Liver (tissue), 9 donors: ENCODE measurements around the gene ENTPD8. TPM values are rescaled to one million over a fixed set of nuclear protein-coding genes. Genes with fewer than 3 reads are reported as not detected.

ENCODE experiments used
- DNase-seq: peaks from one replicate; pipeline ENCODE4 v3.0.0-alpha.2; 2017; ENCODE audit warnings: low spot score
- H3K27ac ChIP-seq, 2 donors: one replicate each; pipeline ENCODE4 v1.7.0; 2013; ENCODE audit warnings: inconsistent platforms in 2 of 2, low read length in 2 of 2, control low read depth in 1 of 2, low read depth in 1 of 2, mild to moderate bottlenecking in 1 of 2
- H3K27me3 ChIP-seq, 4 donors: one replicate each; pipeline versions ENCODE4 v1.6.1 to v1.7.0; 2013; ENCODE audit warnings: low read length in 3 of 4, inconsistent platforms in 1 of 4, mild to moderate bottlenecking in 1 of 4, moderate library complexity in 1 of 4; ENCODE audit not compliant: control insufficient read depth in 4 of 4, insufficient read depth in 4 of 4
- H3K36me3 ChIP-seq, 4 donors: one replicate each; pipeline versions ENCODE4 v1.6.1 to v1.7.0; 2013; ENCODE audit warnings: low read length in 3 of 4, mild to moderate bottlenecking in 3 of 4, low read depth in 1 of 4, moderate library complexity in 1 of 4; ENCODE audit not compliant: control insufficient read depth in 4 of 4, insufficient read depth in 3 of 4
- H3K4me1 ChIP-seq, 4 donors: one replicate each; pipeline versions ENCODE4 v1.6.1 to v1.7.0; 2013; ENCODE audit warnings: low read length in 3 of 4, mild to moderate bottlenecking in 3 of 4, moderate library complexity in 1 of 4; ENCODE audit not compliant: control insufficient read depth in 4 of 4, insufficient read depth in 4 of 4
- H3K4me3 ChIP-seq, 3 donors: one replicate each; pipeline versions ENCODE4 v1.6.1 to v1.7.0; 2013; ENCODE audit warnings: low read length in 3 of 3, control low read depth in 1 of 3, low read depth in 1 of 3, mild to moderate bottlenecking in 1 of 3
- H3K9ac ChIP-seq, 2 donors: one replicate each; pipeline ENCODE4 v1.7.0; 2013; ENCODE audit warnings: low read length in 2 of 2, mild to moderate bottlenecking in 2 of 2, moderate library complexity in 2 of 2, control low read depth in 1 of 2, low read depth in 1 of 2
- H3K9me3 ChIP-seq, 4 donors: one replicate each; pipeline versions ENCODE4 v1.6.1 to v1.7.0; 2013; ENCODE audit warnings: low read length in 3 of 4; ENCODE audit not compliant: control insufficient read depth in 4 of 4
- FOXA1 ChIP-seq: IDR thresholded peaks from 2 replicates; pipeline ENCODE4 v1.6.1; 2016; ENCODE audit warnings: antibody characterized with exemption
- FOXA2 ChIP-seq: IDR thresholded peaks from 2 replicates; pipeline ENCODE4 v1.6.1; 2016; ENCODE audit warnings: antibody characterized with exemption
- GABPA ChIP-seq, 2 donors: IDR thresholded peaks in 1 of 2; conservative IDR thresholded peaks in 1 of 2; 2 replicates each; pipeline ENCODE4 v1.6.1; 2016; ENCODE audit warnings: antibody characterized with exemption in 2 of 2, mild to moderate bottlenecking in 1 of 2, moderate library complexity in 1 of 2
- HNF4A ChIP-seq, 2 donors: conservative IDR thresholded peaks; 2 replicates each; pipeline ENCODE4 v1.6.1; 2016; ENCODE audit warnings: antibody characterized with exemption in 2 of 2, mild to moderate bottlenecking in 2 of 2
- NR2F2 ChIP-seq: IDR thresholded peaks from 2 replicates; pipeline ENCODE4 v1.6.1; 2016; ENCODE audit warnings: antibody characterized with exemption
- RXRA ChIP-seq, 2 donors: IDR thresholded peaks; 2 replicates each; pipeline ENCODE4 v1.6.1; 2017 to 2018; ENCODE audit warnings: antibody characterized with exemption in 2 of 2, mild to moderate bottlenecking in 1 of 2
- SP1 ChIP-seq: IDR thresholded peaks from 2 replicates; pipeline ENCODE4 v1.6.1; 2018; ENCODE audit warnings: antibody characterized with exemption, mild to moderate bottlenecking
- TAF1 ChIP-seq: conservative IDR thresholded peaks from 2 replicates; pipeline ENCODE4 v1.6.1; 2016; ENCODE audit warnings: antibody characterized with exemption, mild to moderate bottlenecking
- YY1 ChIP-seq: IDR thresholded peaks from 2 replicates; pipeline ENCODE4 v1.6.1; 2016; ENCODE audit warnings: antibody characterized with exemption, mild to moderate bottlenecking
- WGBS: extraction: QIAGEN DNeasy Blood & Tissue Kit; methylation state at CpG from one replicate; pipeline ENCODE4 v1.1.7; 2013; 5-methylcytosine and 5-hydroxymethylcytosine counted together
- polyA plus RNA-seq, 2 donors: library from polyadenylated mRNA; stranded (reverse) in 1 of 2; unstranded in 1 of 2; fragments of 200-250 nt in 1 of 2; fragments of >200 nt in 1 of 2; fragmentation: Nextera tagmentation in 1 of 2; extraction: Ambion mirVana in 1 of 2; gene quantifications; one replicate each; pipeline versions ENCODE4 v1.2.1 to v1.2.3, GENCODE V29; 2013 to 2015
- total RNA-seq, 2 donors: library from RNA; depleted of rRNA; stranded (reverse); fragments of >200 nt; gene quantifications; one replicate each; pipeline ENCODE4 v1.2.3, GENCODE V29; 2014
- TF ChIP-seq, protein P1 (sequence below): IDR thresholded peaks from 2 replicates; pipeline ENCODE4 v1.6.1; 2016; ENCODE audit warnings: antibody characterized with exemption
- TF ChIP-seq, protein P2 (sequence below): fragments of 150-350 bp; IDR thresholded peaks from 2 replicates; pipeline ENCODE4 v1.5.1; 2017; ENCODE audit warnings: improper control_type of control experiment, low read depth, low read length; ENCODE audit not compliant: missing input control
- donor health status: healthy.
- donor health status: healthy.
- donor health status: healthy.
- donor health status: healthy.
- donor health status: healthy.

ENTPD8 gene
- total and polyA plus RNA-seq, 4 donors: 1.6 to 6.2 (median 4.9) TPM

DNA sequence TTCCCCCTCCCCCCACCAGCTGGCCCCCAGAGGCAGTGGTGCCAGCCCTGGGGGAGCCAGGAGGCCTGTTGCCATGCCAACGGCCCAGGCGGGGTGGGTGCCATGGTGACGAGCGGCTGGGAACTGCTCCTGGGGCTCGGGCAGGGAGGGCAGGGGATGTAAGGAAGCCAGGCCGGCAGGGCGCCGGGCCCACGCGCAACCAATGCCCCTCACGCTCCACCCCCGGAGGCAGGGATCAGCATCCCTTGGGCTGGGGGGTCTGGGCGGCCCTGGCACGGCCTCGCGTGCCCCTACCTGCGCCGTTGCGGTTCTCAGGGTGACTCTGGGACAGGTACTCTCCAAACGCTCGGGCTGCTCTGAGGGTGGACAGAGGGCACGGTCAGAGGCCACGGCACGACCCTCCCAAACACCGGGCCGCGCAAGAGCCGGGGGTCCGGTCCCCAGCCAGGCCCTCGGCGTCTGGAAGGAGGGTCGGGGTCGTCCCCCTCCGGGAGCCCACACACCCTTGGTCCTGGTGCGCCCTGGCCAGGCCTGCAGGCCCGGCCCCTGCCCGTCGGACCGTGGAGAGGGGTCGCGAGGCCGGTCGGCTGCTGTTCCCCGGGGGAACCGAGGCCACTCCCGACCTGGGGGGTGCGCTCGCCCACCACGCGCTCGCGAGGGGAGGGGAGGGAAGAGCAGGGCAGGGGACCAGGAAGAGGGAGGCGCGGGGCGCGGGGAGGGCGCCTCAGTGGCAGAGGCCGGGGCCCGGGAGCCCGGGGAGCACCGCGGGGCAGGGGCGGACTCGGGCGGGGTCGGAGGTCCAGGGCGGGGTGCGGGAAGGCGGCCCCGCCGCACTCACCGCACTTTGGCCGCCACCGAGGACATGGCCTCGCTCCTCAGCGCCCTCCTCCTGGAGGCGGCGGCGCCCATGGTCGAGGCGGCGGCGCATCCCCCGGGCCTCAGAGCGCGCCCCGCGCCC lies 17.3 kb upstream of the ENTPD8 start:
- no peak for DNase-seq
- Histone ChIP-seq H3K27me3 (no peaks in the 10 kb centered on the region), H3K9me3 (no peaks in the 10 kb centered on the region), H3K4me3 (peak overlapping the region in 2 of 3 donors; percentile 42 to 79), H3K27ac (peak overlapping the region in 1 of 2 donors; percentile 22), H3K4me1 (peaks cover 22 to 51% (median 36%) of the 10 kb centered on the region in 4 donors), H3K9ac (peak overlapping the region in 1 of 2 donors; percentile 66), H3K36me3 (peaks cover 0 to 6% (median 1%) of the 10 kb centered on the region in 4 donors)
- 23% methylated on average over 88 of the region's 88 CpGs for WGBS
- no peak for TF ChIP-seq YY1
- no peak for TF ChIP-seq RXRA (IDR thresholded peaks at IDR 0.05)
- no peak for TF ChIP-seq SP1
- no peak for TF ChIP-seq TAF1
- no peak for TF ChIP-seq HNF4A (conservative IDR thresholded peaks at IDR 0.05)

DNA sequence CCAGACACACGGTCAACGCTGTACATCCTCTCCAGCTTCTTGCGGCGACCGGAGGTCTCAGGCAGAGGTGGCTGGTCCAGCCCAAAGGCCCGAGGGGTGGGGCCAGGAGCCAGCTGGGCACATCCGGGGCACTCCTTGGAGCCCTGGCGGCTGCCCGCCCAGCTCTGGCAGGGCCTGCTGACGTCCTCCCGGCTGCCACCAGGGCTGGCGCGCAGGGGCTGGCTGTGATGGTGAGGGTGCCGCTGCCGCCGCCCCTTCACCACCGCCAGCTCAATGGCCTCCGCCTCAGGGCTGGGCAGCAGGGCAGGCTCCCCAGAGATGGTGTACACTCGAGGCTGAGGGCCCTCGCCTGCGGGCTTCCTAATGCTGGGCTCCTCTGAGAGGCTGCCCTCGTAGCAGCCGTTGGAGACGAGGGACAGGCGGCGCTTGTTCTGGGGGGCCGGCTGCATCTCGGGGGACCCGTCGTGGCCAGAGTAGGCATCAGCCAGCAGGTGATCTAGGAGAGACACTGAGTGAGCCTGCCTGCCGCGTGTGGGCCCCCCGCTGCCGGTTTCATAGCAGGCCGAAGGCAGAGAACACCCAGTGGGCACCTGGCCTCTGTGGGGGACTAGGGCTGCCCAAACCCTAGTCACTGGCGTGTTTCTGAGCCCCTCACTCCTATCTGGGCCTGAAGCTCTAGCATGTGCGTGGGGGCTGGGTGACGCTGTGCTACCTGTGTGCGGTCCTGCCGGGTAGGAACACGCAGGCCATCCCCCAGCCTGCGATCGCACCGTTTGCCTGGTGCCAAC lies 16.4 kb upstream of the ENTPD8 start:
- TF ChIP-seq, protein P1, sequence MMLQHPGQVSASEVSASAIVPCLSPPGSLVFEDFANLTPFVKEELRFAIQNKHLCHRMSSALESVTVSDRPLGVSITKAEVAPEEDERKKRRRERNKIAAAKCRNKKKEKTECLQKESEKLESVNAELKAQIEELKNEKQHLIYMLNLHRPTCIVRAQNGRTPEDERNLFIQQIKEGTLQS: no peak
- no peak for TF ChIP-seq TAF1
- TF ChIP-seq RXRA (IDR thresholded peaks at IDR 0.05): no peak
- TF ChIP-seq FOXA2: no peak
- TF ChIP-seq YY1: no peak
- TF ChIP-seq FOXA1: no peak
- no peak for TF ChIP-seq NR2F2
- TF ChIP-seq SP1: no peak
- no peak for TF ChIP-seq GABPA (IDR thresholded peaks at IDR 0.05 in 1 of 2, conservative IDR thresholded peaks at IDR 0.05 in 1 of 2)
- TF ChIP-seq, protein P2, sequence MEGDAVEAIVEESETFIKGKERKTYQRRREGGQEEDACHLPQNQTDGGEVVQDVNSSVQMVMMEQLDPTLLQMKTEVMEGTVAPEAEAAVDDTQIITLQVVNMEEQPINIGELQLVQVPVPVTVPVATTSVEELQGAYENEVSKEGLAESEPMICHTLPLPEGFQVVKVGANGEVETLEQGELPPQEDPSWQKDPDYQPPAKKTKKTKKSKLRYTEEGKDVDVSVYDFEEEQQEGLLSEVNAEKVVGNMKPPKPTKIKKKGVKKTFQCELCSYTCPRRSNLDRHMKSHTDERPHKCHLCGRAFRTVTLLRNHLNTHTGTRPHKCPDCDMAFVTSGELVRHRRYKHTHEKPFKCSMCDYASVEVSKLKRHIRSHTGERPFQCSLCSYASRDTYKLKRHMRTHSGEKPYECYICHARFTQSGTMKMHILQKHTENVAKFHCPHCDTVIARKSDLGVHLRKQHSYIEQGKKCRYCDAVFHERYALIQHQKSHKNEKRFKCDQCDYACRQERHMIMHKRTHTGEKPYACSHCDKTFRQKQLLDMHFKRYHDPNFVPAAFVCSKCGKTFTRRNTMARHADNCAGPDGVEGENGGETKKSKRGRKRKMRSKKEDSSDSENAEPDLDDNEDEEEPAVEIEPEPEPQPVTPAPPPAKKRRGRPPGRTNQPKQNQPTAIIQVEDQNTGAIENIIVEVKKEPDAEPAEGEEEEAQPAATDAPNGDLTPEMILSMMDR: no peak
- Histone ChIP-seq H3K27ac (no peak overlapping the region), H3K36me3 (peaks cover 0 to 2% (median 1%) of the 10 kb centered on the region in 4 donors), H3K4me1 (peaks cover 24 to 53% (median 39%) of the 10 kb centered on the region in 4 donors), H3K27me3 (no peaks in the 10 kb centered on the region), H3K9ac (peak overlapping the region in 1 of 2 donors; percentile 66), H3K9me3 (no peaks in the 10 kb centered on the region), H3K4me3 (no peak overlapping the region)
- 93% methylated on average over 44 of the region's 44 CpGs for WGBS
- DNase-seq: no peak

DNA sequence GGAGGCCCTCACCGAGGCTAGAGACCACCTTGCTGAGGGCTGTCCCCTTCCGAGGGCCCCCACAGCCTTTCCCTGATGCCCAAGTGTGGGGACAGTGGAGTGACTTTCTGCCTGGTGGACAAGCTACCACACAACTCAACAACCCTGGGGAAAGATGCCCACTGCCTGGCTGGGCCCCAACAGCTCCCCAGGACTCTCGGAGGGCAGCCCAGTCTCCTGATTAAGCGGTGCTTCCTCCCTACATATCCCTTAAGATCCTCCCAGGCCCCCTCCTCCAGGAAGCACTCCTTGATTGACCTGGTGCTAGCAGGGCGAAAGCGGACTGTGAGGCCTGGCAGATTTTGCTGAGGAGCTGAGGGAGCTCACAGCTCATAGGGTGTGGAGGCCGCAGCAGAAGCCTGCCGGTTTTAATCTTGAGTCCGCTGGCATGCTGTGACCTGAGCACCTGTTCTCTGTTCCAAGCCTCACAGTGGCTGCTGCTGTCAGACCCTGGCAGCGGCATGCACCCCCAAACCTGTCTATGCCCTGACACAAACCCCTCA lies 15.8 kb upstream of the ENTPD8 start:
- Histone ChIP-seq H3K4me3 (no peak overlapping the region), H3K9me3 (no peaks in the 10 kb centered on the region), H3K27me3 (no peaks in the 10 kb centered on the region), H3K9ac (no peak overlapping the region), H3K36me3 (peaks cover 0 to 2% (median 1%) of the 10 kb centered on the region in 4 donors), H3K27ac (no peak overlapping the region), H3K4me1 (peaks cover 24 to 53% (median 39%) of the 10 kb centered on the region in 4 donors)
- TF ChIP-seq FOXA1: no peak
- no peak for DNase-seq
- 96% methylated on average over 10 of the region's 10 CpGs for WGBS
